Stimulated activated CD8-positive, alpha-beta memory T cell treated with anti-CD3 and anti-CD28 coated beads, Interleukin-2, amount 100 ng/mL, for 48 hours (primary cell): Measurements from ENCODE around the gene PAPSS1.

Experiments used
- DNase-seq, 2 donors: peaks; one replicate each; pipeline ENCODE4 v3.0.0-alpha.2; 2020; ENCODE audit warnings: low read depth in 2 of 2

The PAPSS1 gene

GRCh38 chr4:107629318-107629717 lies 90.7 kb downstream of the PAPSS1 start:
- no peak for DNase-seq

GRCh38 chr4:107625391-107625902 lies 94.6 kb downstream of the PAPSS1 start:
- DNase-seq: no peak

- no peak for DNase-seq
Measured at GRCh38 chr4:107624024-107624423, 96.0 kb downstream of the PAPSS1 start.

- no peak for DNase-seq
Measured at GRCh38 chr4:107622006-107622405, 98.0 kb downstream of the PAPSS1 start.

GRCh38 chr4:107619731-107620130 lies 100.3 kb downstream of the PAPSS1 start:
- no peak for DNase-seq

GRCh38 chr4:107619066-107619465 lies 101.0 kb downstream of the PAPSS1 start:
- no peak for DNase-seq

GRCh38 chr4:107618656-107619055 lies 101.4 kb downstream of the PAPSS1 start:
- DNase-seq: no peak

GRCh38 chr4:107616838-107617389 lies 103.1 kb downstream of the PAPSS1 start:
- no peak for DNase-seq

- no peak for DNase-seq
Measured at GRCh38 chr4:107615809-107616208, 104.2 kb downstream of the PAPSS1 start.

GRCh38 chr4:107603430-107603829 lies 116.6 kb downstream of the PAPSS1 start:
- DNase-seq: no peak

- no peak for DNase-seq
Measured at GRCh38 chr4:107600983-107601382, 119.1 kb downstream of the PAPSS1 start.

GRCh38 chr4:107600436-107600835 lies 119.6 kb downstream of the PAPSS1 start:
- no peak for DNase-seq

- DNase-seq: no peak
Measured at GRCh38 chr4:107599841-107600240, 120.2 kb downstream of the PAPSS1 start.

GRCh38 chr4:107593230-107593629 lies 126.8 kb downstream of the PAPSS1 start:
- DNase-seq: no peak

- DNase-seq: no peak
Measured at GRCh38 chr4:107592519-107592918, 127.5 kb downstream of the PAPSS1 start.

- no peak for DNase-seq
Measured at GRCh38 chr4:107589269-107589668, 130.8 kb downstream of the PAPSS1 start.

GRCh38 chr4:107586371-107586770 lies 133.7 kb downstream of the PAPSS1 start:
- DNase-seq: no peak

GRCh38 chr4:107579099-107579498 lies 140.9 kb downstream of the PAPSS1 start:
- DNase-seq: no peak

- no peak for DNase-seq
Measured at GRCh38 chr4:107578321-107578720, 141.7 kb downstream of the PAPSS1 start.

- DNase-seq: no peak
Measured at GRCh38 chr4:107577743-107578142, 142.3 kb downstream of the PAPSS1 start.

GRCh38 chr4:107575243-107575642 lies 144.8 kb downstream of the PAPSS1 start:
- DNase-seq: no peak

- no peak for DNase-seq
Measured at GRCh38 chr4:107572281-107572680, 147.8 kb downstream of the PAPSS1 start.

- no peak for DNase-seq
Measured at GRCh38 chr4:107570952-107571351, 149.1 kb downstream of the PAPSS1 start.

GRCh38 chr4:107564326-107564725 lies 155.7 kb downstream of the PAPSS1 start:
- no peak for DNase-seq
